ENCODE measurements around the gene KRT26. TPM values are rescaled to one million over a fixed set of nuclear protein-coding genes. Genes with fewer than 3 reads are reported as not detected.

Gene KRT26
- total and polyA plus RNA-seq, 10 of the 15 experiments (the other 5 are each of a cell fraction or from before 2014, with no cell fraction given): not detected

GRCh38 chr17:40765657-40766056, 6.3 kb downstream of the KRT26 start:
- Histone ChIP-seq H3K9ac (ENCODE audit: control insufficient read depth, insufficient read depth, low read length) (no peak overlapping the region), H3K79me2 (ENCODE audit: control insufficient read depth, insufficient read depth, low read length) (no peaks in the 10 kb centered on the region), H3K4me3 (no peak overlapping the region), H3K4me2 (ENCODE audit: control insufficient read depth, insufficient read depth) (no peak overlapping the region), H2AFZ (ENCODE audit: control insufficient read depth, low read depth, low read length) (no peak overlapping the region), H3K27ac (ENCODE audit: control insufficient read depth, insufficient read depth) (no peak overlapping the region), H3K36me3 (ENCODE audit: control insufficient read depth in 2 of 2, insufficient read depth in 2 of 2, low read length in 1 of 2) (no peaks in the 10 kb centered on the region), H3K27me3 (replicated peaks in 1 of 2; ENCODE audit: control insufficient read depth in 2 of 2, insufficient read depth in 2 of 2, low read length in 1 of 2) (peaks cover 0 to 3% of the 10 kb centered on the region in 2 experiments; a peak in 2 of 4 replicates), H4K20me1 (ENCODE audit: control insufficient read depth, insufficient read depth) (no peaks in the 10 kb centered on the region), H3K9me3 (replicated peaks; ENCODE audit: control insufficient read depth, insufficient read depth, low read length) (peaks cover 4% of the 10 kb centered on the region; the same call in 1 of the 3 replicates), H3K4me1 (ENCODE audit: control insufficient read depth, insufficient read depth, low read length) (no peaks in the 10 kb centered on the region)
- CTCF ChIA-PET: interaction anchor here (0.6 kb wide), 1 partner anchor 17 kb away, joined by 3 read pairs; the partner anchor contains the start of gene KRT27
- FAIRE-seq: no peak
- no peak for DNase-seq (ENCODE audit: low read depth, low spot score)
- TF ChIP-seq SMAD1 (IDR thresholded peaks at IDR 0.05; ENCODE audit: low read depth, partially characterized antibody): no peak
- TF ChIP-seq RAD21 (IDR thresholded peaks at IDR 0.05; ENCODE audit: insufficient read depth, low read depth, low read length): no peak
- TF ChIP-seq CTCF (IDR thresholded peaks at IDR 0.05 in 2 of 3, conservative IDR thresholded peaks at IDR 0.05 in 1 of 3; ENCODE audit: control insufficient read depth in 2 of 3, extremely low read depth in 1 of 3, insufficient read depth in 1 of 3, low read depth in 3 of 3, low read length in 3 of 3): no peak
- no peak for TF ChIP-seq EGR1 (IDR thresholded peaks at IDR 0.05; ENCODE audit: borderline replicate concordance in 1 of 2, low read depth in 2 of 2, low read length in 2 of 2)
- no peak for TF ChIP-seq JUND (IDR thresholded peaks at IDR 0.05; ENCODE audit: low read depth, low read length)
- no peak for TF ChIP-seq SMC3 (IDR thresholded peaks at IDR 0.05; ENCODE audit: borderline replicate concordance, low read length)
- no peak for TF ChIP-seq SREBF2 (IDR thresholded peaks at IDR 0.05; ENCODE audit: low read length)
- no peak for TF ChIP-seq NFYB (IDR thresholded peaks at IDR 0.05; ENCODE audit: insufficient read depth, low read depth, low read length)
- TF ChIP-seq IKZF1 (conservative IDR thresholded peaks at IDR 0.05): no peak
- TF ChIP-seq ZNF687 (IDR thresholded peaks at IDR 0.05): no peak
- no peak for ATAC-seq
- no TSS peak for BruUV-seq (replicated peaks)
- POLR2A ChIA-PET: no interaction called here
- intact Hi-C loops (cut with micrococcal nuclease; ENCODE audit: unreplicated experiment) (no loop called here), in situ Hi-C loops (cut with MboI) (no loop called here)
- SMC1A ChIA-PET (ENCODE audit: uncharacterized antibody, unreplicated experiment): no interaction called here
- RAD21 ChIA-PET (ENCODE audit: unreplicated experiment): no interaction called here
- WGBS (ENCODE audit: insufficient coverage, insufficient replicate concordance, low lambda C conversion rate, missing lambda C conversion rate): 25% methylated on average over 2 of the region's 2 CpGs

All from GM12878 (cell line).